Fibroblast of lung (primary cell): ENCODE measurements around the gene COA1. TPM values are rescaled to one million over a fixed set of nuclear protein-coding genes. Genes with fewer than 3 reads are reported as not detected.

ENCODE experiments used
- DNase-seq, 2 donors: peaks; one replicate each; pipeline versions ENCODE4 v3.0.0 to v3.0.0-alpha.2; 2010; ENCODE audit warnings: low read depth in 2 of 2
- H2AFZ ChIP-seq: 2 replicates; pipeline ENCODE4 v1.5.1; 2012; ENCODE audit warnings: low read length, control low read depth, inconsistent platforms
- H3K27ac ChIP-seq: 2 replicates; pipeline ENCODE4 v1.5.1; 2011; ENCODE audit warnings: low read length, control low read depth; ENCODE audit not compliant: insufficient read depth
- H3K27me3 ChIP-seq: 2 replicates; pipeline ENCODE4 v1.5.1; 2011; ENCODE audit warnings: mild to moderate bottlenecking, low read length; ENCODE audit not compliant: control insufficient read depth, insufficient read depth
- H3K36me3 ChIP-seq: 2 replicates; pipeline ENCODE4 v1.5.1; 2011; ENCODE audit warnings: low read length; ENCODE audit not compliant: control insufficient read depth, insufficient read depth
- H3K4me1 ChIP-seq: 2 replicates; pipeline ENCODE4 v1.5.1; 2011; ENCODE audit warnings: low read length; ENCODE audit not compliant: control insufficient read depth, insufficient read depth; ENCODE audit errors: extremely low read depth
- H3K4me2 ChIP-seq: 2 replicates; pipeline ENCODE4 v1.5.1; 2011; ENCODE audit warnings: low read length, control low read depth; ENCODE audit not compliant: insufficient read depth; ENCODE audit errors: extremely low read depth
- H3K4me3 ChIP-seq, 4 experiments: fragments of 200-600 bp in 1 of 4; sonication (generic) in 1 of 4; replicated peaks in 1 of 4; 2 replicates each; pipeline ENCODE4 v1.5.1; 2011 to 2016; ENCODE audit warnings: low read length in 4 of 4, low read depth in 3 of 4, mild to moderate bottlenecking in 3 of 4, control low read depth in 2 of 4, inconsistent platforms in 1 of 4, mixed read lengths in 1 of 4; ENCODE audit not compliant: insufficient read depth in 1 of 4; ENCODE audit errors: control extremely low read depth in 1 of 4
- H3K79me2 ChIP-seq: 2 replicates; pipeline ENCODE4 v1.5.1; 2012; ENCODE audit warnings: mild to moderate bottlenecking, low read length, inconsistent platforms; ENCODE audit not compliant: control insufficient read depth, insufficient read depth
- H3K9ac ChIP-seq: 2 replicates; pipeline ENCODE4 v1.5.1; 2011; ENCODE audit warnings: mild to moderate bottlenecking, low read length, control low read depth; ENCODE audit not compliant: insufficient read depth
- H3K9me3 ChIP-seq: 2 replicates; pipeline ENCODE4 v1.5.1; 2012; ENCODE audit warnings: low read depth, low read length; ENCODE audit not compliant: control insufficient read depth, insufficient read depth
- H4K20me1 ChIP-seq: 2 replicates; pipeline ENCODE4 v1.5.1; 2011; ENCODE audit warnings: low read length; ENCODE audit not compliant: control insufficient read depth, insufficient read depth; ENCODE audit errors: extremely low read depth
- CTCF ChIP-seq, 2 donors: IDR thresholded peaks in 1 of 2; conservative IDR thresholded peaks in 1 of 2; 1 replicate in 1 of 2; 2 replicates in 1 of 2; pipeline ENCODE4 v1.5.1; 2011 to 2012; ENCODE audit warnings: low read length in 2 of 2, control low read depth in 1 of 2, inconsistent platforms in 1 of 2, low read depth in 1 of 2, mild to moderate bottlenecking in 1 of 2
- EZH2 ChIP-seq: IDR thresholded peaks from 2 replicates; pipeline ENCODE4 v1.5.1; 2012; ENCODE audit warnings: low read length, control low read depth, mild to moderate bottlenecking; ENCODE audit errors: missing control alignments
- polyA plus RNA-seq, 2 donors: library from polyadenylated mRNA; depleted of rRNA in 1 of 2; stranded (reverse) in 1 of 2; unstranded in 1 of 2; fragments of >200 nt; gene quantifications; 2 replicates each; pipeline ENCODE4 v1.2.1, GENCODE V29; 2011 to 2012; ENCODE audit warnings: missing spikeins in 1 of 2
- total RNA-seq: library from RNA; depleted of rRNA; stranded (reverse); fragments of >200 nt; gene quantifications from 2 replicates; pipeline ENCODE4 v1.2.1, GENCODE V29; 2014

Gene COA1
- total and polyA plus RNA-seq, 2 donors (not counting 1 experiment from before 2014, with no cell fraction given): 28.8 to 39.6 TPM

GRCh38 chr7:43694399-43694748, 34.9 kb downstream of the COA1 start:
- Histone ChIP-seq H3K27me3 (no peaks in the 10 kb centered on the region), H2AFZ (no peak overlapping the region), H3K4me3 (no peak overlapping the region), H4K20me1 (no peaks in the 10 kb centered on the region), H3K4me2 (peak overlapping the region; percentile 28), H3K27ac (peak overlapping the region; percentile 61), H3K9me3 (no peaks in the 10 kb centered on the region), H3K9ac (no peak overlapping the region), H3K79me2 (peaks cover 45% of the 10 kb centered on the region), H3K4me1 (peaks cover 25% of the 10 kb centered on the region), H3K36me3 (no peaks in the 10 kb centered on the region)
- peak; percentile 91 to 93 for DNase-seq
- TF ChIP-seq EZH2: no peak

DNA sequence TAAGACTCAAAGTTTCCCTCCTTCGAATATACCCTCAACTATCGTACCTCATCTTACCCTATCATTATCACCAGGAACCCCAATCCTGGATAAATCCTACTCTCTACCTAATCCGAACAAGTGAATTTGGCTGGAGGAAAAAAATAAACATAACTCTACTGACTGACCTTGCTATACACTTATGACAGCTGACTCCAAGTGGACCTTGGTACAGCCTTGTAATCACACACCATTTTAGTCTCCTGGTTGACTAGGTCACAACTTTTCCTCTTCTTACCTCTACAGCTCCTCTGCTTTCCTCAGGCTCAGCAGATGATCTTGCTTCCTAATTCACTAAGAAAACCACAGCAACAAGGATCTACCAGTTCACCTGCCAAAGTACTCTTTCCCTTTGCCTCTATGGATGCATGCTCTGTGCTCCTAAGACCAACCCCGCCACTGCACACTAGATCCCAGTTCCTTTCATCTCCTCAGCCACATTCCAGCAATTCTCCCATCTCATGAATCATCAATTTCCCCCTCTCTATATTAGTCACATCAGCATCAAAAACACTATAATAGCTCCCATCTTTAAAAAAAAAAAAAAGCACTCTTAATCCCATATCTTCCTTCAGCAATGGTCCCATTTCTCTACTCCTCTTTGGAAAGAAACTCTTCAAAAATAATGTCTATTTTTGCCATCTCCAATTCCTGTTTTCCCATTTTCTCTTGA, 35.5 kb downstream of the COA1 start:
- peak overlapping the region; percentile 61 for H3K27ac ChIP-seq
- no peak overlapping the region for H3K9ac ChIP-seq
- peaks cover 24% of the 10 kb centered on the region for H3K4me1 ChIP-seq
- H3K4me3 ChIP-seq: no peak overlapping the region
- TF ChIP-seq EZH2 (no peak), CTCF (conservative IDR thresholded peaks at IDR 0.05 in 1 of 2, IDR thresholded peaks at IDR 0.05 in 1 of 2; ENCODE audit: low read depth in 1 of 2, low read length in 2 of 2) (no peak)
- H3K79me2 ChIP-seq: peaks cover 47% of the 10 kb centered on the region
- DNase-seq: peak; percentile 42 to 91
- H3K36me3 ChIP-seq: no peaks in the 10 kb centered on the region
- H3K4me2 ChIP-seq: peak overlapping the region; percentile 42
- H2AFZ ChIP-seq: no peak overlapping the region
- H4K20me1 ChIP-seq: no peaks in the 10 kb centered on the region
- no peaks in the 10 kb centered on the region for H3K9me3 ChIP-seq
- no peaks in the 10 kb centered on the region for H3K27me3 ChIP-seq

- Histone ChIP-seq H3K27ac (peak overlapping the region; percentile 29), H3K4me3 (no peak overlapping the region), H3K79me2 (peaks cover 48% of the 10 kb centered on the region), H3K4me1 (peaks cover 24% of the 10 kb centered on the region), H2AFZ (no peak overlapping the region), H4K20me1 (no peaks in the 10 kb centered on the region), H3K9me3 (no peaks in the 10 kb centered on the region), H3K36me3 (no peaks in the 10 kb centered on the region), H3K9ac (no peak overlapping the region), H3K27me3 (no peaks in the 10 kb centered on the region), H3K4me2 (peak overlapping the region; percentile 26)
- DNase-seq: no peak
- no peak for TF ChIP-seq CTCF (conservative IDR thresholded peaks at IDR 0.05 in 1 of 2, IDR thresholded peaks at IDR 0.05 in 1 of 2; ENCODE audit: low read depth in 1 of 2, low read length in 2 of 2)
- no peak for TF ChIP-seq EZH2
These were observed 36.5 kb downstream of the COA1 start for GRCh38 chr7:43692582-43693373.
